ENCODE results near the gene SYNPR.

SYNPR gene

DNA sequence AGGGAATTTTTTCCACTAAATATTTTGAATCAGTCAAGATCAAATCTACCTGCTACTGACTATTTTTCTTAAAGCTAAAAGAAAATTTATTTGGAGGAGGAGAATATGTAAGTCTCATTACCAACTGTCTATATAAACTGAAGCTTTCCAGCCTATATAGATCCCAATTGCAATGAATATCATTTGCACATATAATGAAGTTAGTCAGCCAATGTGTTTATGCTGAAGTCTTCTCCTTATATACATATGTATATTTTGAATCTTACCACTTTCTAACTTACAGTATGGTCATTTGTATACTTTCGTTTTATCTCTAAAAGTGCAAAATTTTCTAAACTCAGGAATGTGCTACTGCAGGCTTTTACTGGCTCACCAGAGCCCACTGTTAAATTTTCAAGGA lies 136.5 kb downstream of the SYNPR start:
- TF ChIP-seq, protein P1, sequence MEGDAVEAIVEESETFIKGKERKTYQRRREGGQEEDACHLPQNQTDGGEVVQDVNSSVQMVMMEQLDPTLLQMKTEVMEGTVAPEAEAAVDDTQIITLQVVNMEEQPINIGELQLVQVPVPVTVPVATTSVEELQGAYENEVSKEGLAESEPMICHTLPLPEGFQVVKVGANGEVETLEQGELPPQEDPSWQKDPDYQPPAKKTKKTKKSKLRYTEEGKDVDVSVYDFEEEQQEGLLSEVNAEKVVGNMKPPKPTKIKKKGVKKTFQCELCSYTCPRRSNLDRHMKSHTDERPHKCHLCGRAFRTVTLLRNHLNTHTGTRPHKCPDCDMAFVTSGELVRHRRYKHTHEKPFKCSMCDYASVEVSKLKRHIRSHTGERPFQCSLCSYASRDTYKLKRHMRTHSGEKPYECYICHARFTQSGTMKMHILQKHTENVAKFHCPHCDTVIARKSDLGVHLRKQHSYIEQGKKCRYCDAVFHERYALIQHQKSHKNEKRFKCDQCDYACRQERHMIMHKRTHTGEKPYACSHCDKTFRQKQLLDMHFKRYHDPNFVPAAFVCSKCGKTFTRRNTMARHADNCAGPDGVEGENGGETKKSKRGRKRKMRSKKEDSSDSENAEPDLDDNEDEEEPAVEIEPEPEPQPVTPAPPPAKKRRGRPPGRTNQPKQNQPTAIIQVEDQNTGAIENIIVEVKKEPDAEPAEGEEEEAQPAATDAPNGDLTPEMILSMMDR (IDR thresholded peaks at IDR 0.05): no peak

DNA sequence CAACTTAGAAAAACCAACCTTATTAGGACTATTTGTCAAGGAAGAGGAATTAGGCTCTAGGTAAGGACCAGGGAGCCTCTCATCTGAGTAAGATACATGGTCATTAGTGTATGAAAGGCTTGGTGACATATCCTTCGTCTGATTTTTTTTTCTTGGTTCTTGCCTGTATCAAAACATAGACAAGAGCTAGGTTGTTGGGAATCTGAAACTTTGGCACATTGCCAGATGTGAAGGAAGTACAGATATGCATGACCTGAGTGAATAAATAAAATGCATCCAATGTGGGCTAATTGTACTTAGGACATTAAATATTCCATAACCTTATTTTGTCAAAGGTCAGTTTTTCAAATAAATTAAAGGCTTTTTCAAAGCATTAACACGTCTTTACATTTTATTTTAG lies 151.8 kb downstream of the SYNPR start:
- TF ChIP-seq, protein P1 (IDR thresholded peaks at IDR 0.05): no peak

DNA sequence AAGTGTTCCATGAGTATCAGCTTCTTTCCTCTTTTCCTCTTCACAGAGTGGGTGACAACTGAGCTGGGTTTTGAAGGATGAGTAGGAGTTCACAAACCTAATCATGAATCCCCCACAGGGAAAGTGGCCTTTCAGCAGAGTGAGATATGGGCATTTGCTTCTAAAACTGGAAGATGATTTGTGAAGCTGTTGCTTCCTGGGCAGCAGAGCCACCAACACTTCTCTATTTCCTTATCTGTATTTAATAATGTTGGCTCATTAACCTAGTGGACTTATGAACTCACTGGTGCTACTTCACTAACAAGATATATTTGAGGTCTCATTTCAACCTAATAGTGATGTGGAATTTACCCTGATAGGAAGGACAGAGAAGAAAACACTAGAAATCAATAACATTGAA lies 152.8 kb downstream of the SYNPR start:
- TF ChIP-seq, protein P1 (IDR thresholded peaks at IDR 0.05): no peak

DNA sequence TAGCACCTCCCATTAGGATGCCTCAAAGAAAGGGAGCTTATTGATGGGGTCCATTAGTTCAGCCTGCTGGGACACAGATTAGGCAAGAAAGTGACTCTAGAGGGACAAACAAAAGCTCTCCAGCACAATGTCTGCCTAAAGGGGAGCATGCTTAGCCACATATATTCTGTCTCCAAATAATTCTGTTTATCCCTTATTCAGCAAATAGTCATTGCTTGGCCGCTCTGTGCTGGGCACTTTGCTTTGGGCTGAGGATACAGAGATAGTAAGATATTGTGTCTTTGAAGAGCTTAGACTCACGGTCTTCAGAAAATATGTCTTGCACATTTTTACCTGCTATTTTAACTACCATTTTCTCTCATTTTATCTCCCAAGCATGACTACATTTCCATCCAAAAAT lies 159.8 kb downstream of the SYNPR start:
- TF ChIP-seq, protein P1 (IDR thresholded peaks at IDR 0.05): no peak

DNA sequence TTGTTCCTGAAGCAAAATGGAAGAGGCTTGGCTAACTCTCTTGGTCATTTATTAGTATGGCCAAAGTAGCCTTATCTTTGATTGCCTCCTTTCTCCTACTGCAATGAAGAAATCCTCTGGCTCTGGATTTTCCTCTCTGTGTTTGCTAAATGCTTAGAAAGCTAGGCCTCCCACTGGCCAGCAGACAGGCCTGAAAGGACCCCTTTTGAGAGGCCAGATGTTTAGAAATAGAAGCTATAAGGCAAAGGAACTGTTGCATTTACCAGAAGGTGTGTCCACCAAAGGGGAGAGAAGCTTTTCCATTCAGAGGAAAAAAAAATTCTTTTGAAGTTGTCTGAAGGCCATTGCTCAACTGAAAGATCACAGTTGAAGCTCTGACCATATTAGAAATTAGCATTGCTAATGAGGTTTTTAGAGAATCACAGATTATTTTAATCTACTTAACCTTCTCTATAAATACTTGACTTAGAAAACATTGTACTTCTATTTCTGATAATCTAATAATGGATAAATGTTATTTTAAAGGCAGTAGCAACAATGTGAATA lies 160.8 kb downstream of the SYNPR start:
- TF ChIP-seq, protein P1 (IDR thresholded peaks at IDR 0.05): no peak

DNA sequence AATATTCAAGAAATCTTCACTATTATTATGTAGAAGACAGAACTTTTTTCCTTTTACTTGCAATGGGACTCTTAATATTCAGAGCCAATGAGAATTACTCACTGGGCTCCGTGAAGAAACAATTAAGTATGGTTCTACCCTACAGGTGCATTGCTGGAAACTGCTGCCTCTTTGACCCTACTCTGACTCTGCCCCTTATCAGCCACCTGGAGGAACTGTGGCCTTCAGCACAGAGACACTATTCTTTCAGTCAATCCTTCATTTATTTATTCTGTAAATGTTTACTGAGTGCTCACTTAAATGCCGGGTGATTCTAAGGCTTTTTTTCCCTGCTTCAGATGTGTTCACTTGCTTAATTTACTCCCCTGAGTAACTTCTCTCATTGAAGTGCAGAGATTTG lies 163.2 kb downstream of the SYNPR start:
- TF ChIP-seq, protein P1 (IDR thresholded peaks at IDR 0.05): no peak

DNA sequence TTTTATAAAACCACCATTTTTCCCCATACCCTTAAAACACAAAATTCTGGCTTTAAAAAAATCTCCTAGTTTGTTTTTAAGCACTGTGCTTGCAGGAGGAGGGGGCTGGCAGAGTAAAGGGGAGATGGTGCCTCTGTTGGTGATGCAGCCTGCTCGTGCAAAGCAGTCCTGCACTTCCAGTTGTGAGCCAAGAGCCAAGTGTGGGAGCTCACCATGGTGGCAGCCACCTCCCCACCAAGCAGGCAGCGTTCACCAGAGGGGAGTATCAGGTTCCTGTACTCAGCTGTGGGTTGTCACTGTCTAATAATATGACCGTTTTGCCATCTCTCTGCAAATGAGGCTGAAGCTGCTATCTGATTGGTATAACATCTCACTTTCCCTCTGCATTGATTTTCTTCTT lies 164.8 kb downstream of the SYNPR start:
- TF ChIP-seq, protein P1 (IDR thresholded peaks at IDR 0.05): no peak

DNA sequence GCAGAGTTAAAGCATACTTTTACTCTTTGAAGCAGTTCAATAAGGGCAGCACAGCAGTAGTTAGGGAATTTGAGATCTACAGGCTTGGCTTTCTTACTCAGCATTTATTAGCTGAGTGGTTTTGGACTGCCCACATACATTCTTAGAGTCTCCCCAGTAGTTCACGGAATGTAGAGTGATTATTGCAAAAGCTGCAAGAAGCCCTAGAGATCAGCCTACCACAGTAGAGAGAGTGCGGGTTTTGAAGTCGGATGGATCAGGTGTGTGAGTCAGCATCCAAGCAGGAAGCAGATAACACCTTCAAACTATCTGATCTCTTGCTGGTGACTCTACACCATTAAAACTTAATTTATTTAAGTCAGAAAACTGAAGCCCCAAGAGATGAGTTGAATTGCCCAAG lies 171.9 kb downstream of the SYNPR start:
- TF ChIP-seq, protein P1 (IDR thresholded peaks at IDR 0.05): no peak
